ENCODE measurements around the gene C2CD2.

Gene C2CD2

DNA sequence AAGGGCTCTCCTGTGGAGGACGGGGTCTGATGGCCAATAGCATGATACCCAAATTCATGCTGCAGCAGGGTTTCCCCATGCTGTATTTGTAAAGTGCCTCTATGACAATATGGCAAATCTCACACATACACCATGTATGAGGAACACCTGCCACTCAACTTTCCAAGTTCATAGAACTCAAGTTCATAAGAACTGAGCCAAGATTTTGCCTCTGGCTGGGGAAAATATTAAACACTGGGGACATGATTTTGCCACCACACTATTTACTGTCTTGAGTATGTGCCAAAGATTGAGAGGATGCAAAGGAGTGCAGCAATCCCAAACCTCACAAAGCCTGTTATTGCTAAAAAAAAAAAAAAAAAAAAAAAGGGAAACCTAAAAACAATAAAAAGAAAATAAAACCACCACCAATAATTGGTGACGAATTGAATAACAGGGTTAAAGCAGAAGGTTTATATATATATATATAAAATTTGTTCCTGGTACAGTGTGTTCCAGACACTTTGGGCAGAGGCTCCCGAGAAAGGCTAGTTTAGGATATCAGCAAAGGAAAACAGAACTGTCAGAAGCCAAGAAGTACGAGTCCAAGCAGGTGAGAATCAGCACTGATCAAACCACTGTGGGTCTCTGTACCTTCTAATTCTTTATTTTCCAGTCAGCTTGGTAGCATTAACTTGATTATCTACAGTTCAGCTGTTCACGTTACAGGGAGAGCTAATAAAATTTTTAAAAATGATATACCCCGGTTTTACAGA lies 32.0 kb upstream of the C2CD2 start:
- H3K4me2 ChIP-seq (ENCODE audit: low read length) = no peak overlapping the region
- no peaks in the 10 kb centered on the region for H3K27me3 ChIP-seq (ENCODE audit: low read depth, low read length)
- H3K79me2 ChIP-seq (ENCODE audit: low read length) = no peaks in the 10 kb centered on the region
- H3K9me3 ChIP-seq (ENCODE audit: insufficient read depth, low read length) = no peaks in the 10 kb centered on the region
- no peak overlapping the region for H2AFZ ChIP-seq (ENCODE audit: low read depth, low read length)
- no peak overlapping the region for H3K27ac ChIP-seq (ENCODE audit: low read length)
- no peak overlapping the region for H3K9ac ChIP-seq (ENCODE audit: low read length)
- no peak overlapping the region for H3K4me3 ChIP-seq (ENCODE audit: low read length)
- peaks cover 2% of the 10 kb centered on the region for H3K36me3 ChIP-seq (replicated peaks; ENCODE audit: low read depth, low read length)
- H4K20me1 ChIP-seq (ENCODE audit: insufficient read depth, low read length) = no peaks in the 10 kb centered on the region
- no peak for TF ChIP-seq EZH2phosphoT487 (IDR thresholded peaks at IDR 0.05; ENCODE audit: low read depth)
- TF ChIP-seq, protein P1, sequence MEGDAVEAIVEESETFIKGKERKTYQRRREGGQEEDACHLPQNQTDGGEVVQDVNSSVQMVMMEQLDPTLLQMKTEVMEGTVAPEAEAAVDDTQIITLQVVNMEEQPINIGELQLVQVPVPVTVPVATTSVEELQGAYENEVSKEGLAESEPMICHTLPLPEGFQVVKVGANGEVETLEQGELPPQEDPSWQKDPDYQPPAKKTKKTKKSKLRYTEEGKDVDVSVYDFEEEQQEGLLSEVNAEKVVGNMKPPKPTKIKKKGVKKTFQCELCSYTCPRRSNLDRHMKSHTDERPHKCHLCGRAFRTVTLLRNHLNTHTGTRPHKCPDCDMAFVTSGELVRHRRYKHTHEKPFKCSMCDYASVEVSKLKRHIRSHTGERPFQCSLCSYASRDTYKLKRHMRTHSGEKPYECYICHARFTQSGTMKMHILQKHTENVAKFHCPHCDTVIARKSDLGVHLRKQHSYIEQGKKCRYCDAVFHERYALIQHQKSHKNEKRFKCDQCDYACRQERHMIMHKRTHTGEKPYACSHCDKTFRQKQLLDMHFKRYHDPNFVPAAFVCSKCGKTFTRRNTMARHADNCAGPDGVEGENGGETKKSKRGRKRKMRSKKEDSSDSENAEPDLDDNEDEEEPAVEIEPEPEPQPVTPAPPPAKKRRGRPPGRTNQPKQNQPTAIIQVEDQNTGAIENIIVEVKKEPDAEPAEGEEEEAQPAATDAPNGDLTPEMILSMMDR (IDR thresholded peaks at IDR 0.05; ENCODE audit: low read depth, low read length) = no peak
- no peaks in the 10 kb centered on the region for H3K4me1 ChIP-seq (ENCODE audit: low read length)

DNA sequence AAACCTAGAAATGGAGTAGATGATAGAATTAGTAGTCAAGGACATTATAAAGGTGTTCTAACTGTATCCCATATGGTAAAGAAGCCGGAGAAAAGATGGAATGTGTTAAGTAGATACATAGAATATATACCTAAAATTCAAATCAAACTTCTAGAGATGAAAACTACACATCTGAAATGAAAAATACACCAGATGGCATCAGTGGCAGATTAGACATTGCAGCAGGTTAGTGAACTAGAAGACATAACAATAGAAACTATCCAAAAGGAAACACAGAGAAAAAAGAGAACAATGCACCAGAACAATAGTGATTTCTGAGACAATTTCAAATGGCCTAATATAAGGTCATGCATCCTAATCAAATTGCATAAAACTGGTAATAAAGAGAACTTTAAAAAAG lies 29.4 kb upstream of the C2CD2 start:
- Histone ChIP-seq H3K27me3 (ENCODE audit: low read depth, low read length) (no peaks in the 10 kb centered on the region), H3K4me2 (ENCODE audit: low read length) (no peak overlapping the region), H3K9me3 (ENCODE audit: insufficient read depth, low read length) (0 out of 2 replicates have a peak, but pooled peaks cover 7% of the 10 kb centered on the region), H3K4me3 (ENCODE audit: low read length) (no peak overlapping the region), H2AFZ (ENCODE audit: low read depth, low read length) (no peak overlapping the region), H3K79me2 (ENCODE audit: low read length) (no peaks in the 10 kb centered on the region), H3K4me1 (ENCODE audit: low read length) (no peaks in the 10 kb centered on the region), H4K20me1 (ENCODE audit: insufficient read depth, low read length) (no peaks in the 10 kb centered on the region), H3K9ac (ENCODE audit: low read length) (no peak overlapping the region), H3K27ac (ENCODE audit: low read length) (no peak overlapping the region), H3K36me3 (replicated peaks; ENCODE audit: low read depth, low read length) (no peaks in the 10 kb centered on the region)
- TF ChIP-seq EZH2phosphoT487 (IDR thresholded peaks at IDR 0.05; ENCODE audit: low read depth) = no peak

DNA sequence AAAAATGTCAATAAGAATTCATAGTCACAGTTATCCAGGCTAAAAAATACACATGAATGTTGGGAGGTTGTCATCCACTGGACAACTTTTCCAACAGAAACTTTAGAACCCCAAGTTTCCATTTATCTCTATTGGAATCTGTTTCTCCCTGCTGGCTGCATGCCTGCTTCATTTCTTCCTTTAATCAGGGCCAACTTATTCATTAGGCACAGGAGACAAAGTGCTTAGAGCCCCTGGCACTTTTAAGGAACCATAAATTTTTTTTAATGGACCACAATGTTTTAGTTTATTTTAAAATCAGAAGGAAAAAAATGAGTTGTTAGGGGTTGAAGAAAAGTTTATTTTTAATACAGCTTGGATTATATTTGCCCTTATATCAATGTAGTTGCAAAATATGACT lies 26.7 kb upstream of the C2CD2 start:
- no peaks in the 10 kb centered on the region for H3K36me3 ChIP-seq (replicated peaks; ENCODE audit: low read depth, low read length)
- H4K20me1 ChIP-seq (ENCODE audit: insufficient read depth, low read length) = no peaks in the 10 kb centered on the region
- H3K27me3 ChIP-seq (ENCODE audit: low read depth, low read length) = no peaks in the 10 kb centered on the region
- H3K4me2 ChIP-seq (ENCODE audit: low read length) = no peak overlapping the region
- no peaks in the 10 kb centered on the region for H3K4me1 ChIP-seq (ENCODE audit: low read length)
- TF ChIP-seq, protein P1 (IDR thresholded peaks at IDR 0.05; ENCODE audit: low read depth, low read length) = no peak
- TF ChIP-seq EZH2phosphoT487 (IDR thresholded peaks at IDR 0.05; ENCODE audit: low read depth) = no peak
- H3K27ac ChIP-seq (ENCODE audit: low read length) = no peak overlapping the region
- no peak overlapping the region for H2AFZ ChIP-seq (ENCODE audit: low read depth, low read length)
- H3K9me3 ChIP-seq (ENCODE audit: insufficient read depth, low read length) = 0 out of 2 replicates have a peak, but pooled peaks cover 7% of the 10 kb centered on the region
- no peak overlapping the region for H3K4me3 ChIP-seq (ENCODE audit: low read length)
- no peaks in the 10 kb centered on the region for H3K79me2 ChIP-seq (ENCODE audit: low read length)
- H3K9ac ChIP-seq (ENCODE audit: low read length) = no peak overlapping the region

DNA sequence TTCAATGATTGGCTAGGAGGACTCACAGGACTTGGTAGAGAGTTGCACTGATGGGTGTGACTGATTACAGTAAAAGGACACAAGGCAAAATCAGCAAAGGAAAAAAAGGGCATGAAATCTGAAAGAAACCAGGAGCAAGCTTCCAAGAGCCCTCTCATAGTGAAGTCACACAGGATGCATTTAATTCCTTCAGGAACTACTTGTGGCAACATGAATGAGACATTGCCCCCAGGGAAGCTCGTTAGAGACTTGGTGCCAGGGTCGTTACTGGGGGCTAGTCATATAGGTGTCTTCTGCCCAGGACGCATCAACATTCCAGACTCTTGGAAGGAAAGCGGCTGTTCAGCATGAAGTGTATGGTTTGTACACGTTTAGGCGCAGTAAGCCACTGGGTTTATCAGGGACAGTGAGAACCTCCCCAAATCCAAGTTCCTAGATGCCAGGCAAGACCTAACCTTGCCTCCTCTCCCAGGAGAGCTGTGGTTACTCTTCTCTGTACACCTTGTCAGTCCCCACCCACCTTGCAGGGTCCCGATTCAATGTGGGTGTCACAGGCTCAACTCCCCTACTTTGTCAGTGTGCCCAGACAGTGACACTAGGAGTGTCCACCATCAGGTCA lies 26.0 kb upstream of the C2CD2 start:
- TF ChIP-seq, protein P1 (IDR thresholded peaks at IDR 0.05; ENCODE audit: low read depth, low read length) = no peak
- no peak for TF ChIP-seq EZH2phosphoT487 (IDR thresholded peaks at IDR 0.05; ENCODE audit: low read depth)
- Histone ChIP-seq H2AFZ (ENCODE audit: low read depth, low read length) (no peak overlapping the region), H3K36me3 (replicated peaks; ENCODE audit: low read depth, low read length) (no peaks in the 10 kb centered on the region), H3K9ac (ENCODE audit: low read length) (no peak overlapping the region), H3K4me3 (ENCODE audit: low read length) (no peak overlapping the region), H4K20me1 (ENCODE audit: insufficient read depth, low read length) (no peaks in the 10 kb centered on the region), H3K4me1 (ENCODE audit: low read length) (no peaks in the 10 kb centered on the region), H3K9me3 (ENCODE audit: insufficient read depth, low read length) (0 out of 2 replicates have a peak, but pooled peaks cover 7% of the 10 kb centered on the region), H3K27me3 (ENCODE audit: low read depth, low read length) (no peaks in the 10 kb centered on the region), H3K79me2 (ENCODE audit: low read length) (no peaks in the 10 kb centered on the region), H3K27ac (ENCODE audit: low read length) (no peak overlapping the region), H3K4me2 (ENCODE audit: low read length) (no peak overlapping the region)
